IMR-90 (cell line): Measurements from ENCODE around the gene MCTP2. TPM values are rescaled to one million over a fixed set of nuclear protein-coding genes. Genes with fewer than 3 reads are reported as not detected.
A peak's percentile ranks its signal among the peaks of the same experiment; 100 is the strongest.

Experiments used
- ATAC-seq: fragments of 200-7000 bp; cut with Tn5 transposase; 2 replicates; pipeline ENCODE4 v1.9.1; 2020; ENCODE audit warnings: low read depth, mild to moderate bottlenecking, moderate library complexity
- BruUV-seq: library from RNA; stranded (reverse); fragments of 400-500 nt; replicated peaks from 2 replicates; lab custom pipeline; 2021; lab: Mats Ljungman, UMichigan
- CTCF ChIA-PET: fragments of 300-600 bp; formaldehyde crosslinking; extraction: SDS; loops from one replicate; lab custom pipeline; 2021; ENCODE audit warnings: antibody characterized with exemption; lab: Yijun Ruan, JAX
- POLR2A ChIA-PET: fragments of 300-600 bp; sonication (Branson Sonifier 250); formaldehyde crosslinking; loops from one replicate; lab custom pipeline; 2022; ENCODE audit warnings: antibody characterized with exemption; ENCODE audit not compliant: unreplicated experiment; lab: Charles Lee
- DNase-seq: peaks from one replicate; pipeline ENCODE4 v3.0.0; 2013
- H2AFZ ChIP-seq: replicated peaks from 2 replicates; pipeline ENCODE3; 2013; ENCODE audit warnings: low read length, mild to moderate bottlenecking; ENCODE audit not compliant: poor library complexity
- H2AK5ac ChIP-seq: 2 replicates; pipeline ENCODE4 v1.6.1; 2013; ENCODE audit warnings: low read depth, low read length, inconsistent platforms
- H2AK9ac ChIP-seq: replicated peaks from 2 replicates; pipeline ENCODE3; 2013; ENCODE audit warnings: mild to moderate bottlenecking, low read depth, low read length, moderate library complexity; ENCODE audit not compliant: poor library complexity
- H2BK120ac ChIP-seq: 2 replicates; pipeline ENCODE4 v1.6.1; 2013; ENCODE audit warnings: low read depth, low read length, inconsistent platforms
- H2BK15ac ChIP-seq: 3 replicates; pipeline ENCODE4 v1.6.1; 2013; ENCODE audit warnings: low read depth, low read length, inconsistent platforms
- H2BK20ac ChIP-seq: 2 replicates; pipeline ENCODE4 v1.6.1; 2013; ENCODE audit warnings: low read depth, mild to moderate bottlenecking, inconsistent platforms, low read length, moderate library complexity
- H2BK5ac ChIP-seq: 2 replicates; pipeline ENCODE4 v1.6.1; 2013; ENCODE audit warnings: mild to moderate bottlenecking, low read depth, low read length, inconsistent platforms; ENCODE audit not compliant: poor library complexity, severe bottlenecking
- H3K14ac ChIP-seq: replicated peaks from 2 replicates; pipeline ENCODE4 v1.6.1; 2013; ENCODE audit warnings: low read depth, low read length, inconsistent platforms
- H3K18ac ChIP-seq: 2 replicates; pipeline ENCODE4 v1.6.1; 2013; ENCODE audit warnings: low read depth, low read length, control low read depth
- H3K23ac ChIP-seq: 2 replicates; pipeline ENCODE4 v1.6.1; 2013; ENCODE audit warnings: low read depth, low read length, inconsistent platforms
- H3K27ac ChIP-seq: 2 replicates; pipeline ENCODE4 v1.5.1; 2013; ENCODE audit warnings: mild to moderate bottlenecking, control low read depth, low read length; ENCODE audit not compliant: insufficient read depth
- H3K27me3 ChIP-seq: 2 replicates; pipeline ENCODE4 v1.6.1; 2013; ENCODE audit warnings: low read length; ENCODE audit not compliant: control insufficient read depth, insufficient read depth
- H3K36me3 ChIP-seq: 2 replicates; pipeline ENCODE4 v1.6.1; 2013; ENCODE audit warnings: low read length, mixed read lengths; ENCODE audit not compliant: control insufficient read depth, insufficient read depth
- H3K4ac ChIP-seq: 2 replicates; pipeline ENCODE4 v1.6.1; 2013; ENCODE audit warnings: low read depth, low read length, inconsistent platforms
- H3K4me1 ChIP-seq: 2 replicates; pipeline ENCODE4 v1.6.1; 2013; ENCODE audit warnings: low read length, mixed read lengths; ENCODE audit not compliant: control insufficient read depth, insufficient read depth
- H3K4me2 ChIP-seq: 2 replicates; pipeline ENCODE4 v1.6.1; 2013; ENCODE audit warnings: low read depth, mild to moderate bottlenecking, control low read depth, low read length, moderate library complexity
- H3K4me3 ChIP-seq: 2 replicates; pipeline ENCODE4 v1.5.1; 2013; ENCODE audit warnings: low read depth, mild to moderate bottlenecking, control low read depth, low read length, moderate library complexity; ENCODE audit not compliant: insufficient read depth
- H3K56ac ChIP-seq: 2 replicates; pipeline ENCODE4 v1.6.1; 2013; ENCODE audit warnings: low read length, inconsistent platforms; ENCODE audit not compliant: insufficient read depth; ENCODE audit errors: extremely low read depth
- H3K79me1 ChIP-seq, 2 experiments: 2 replicates each; pipeline ENCODE4 v1.6.1; 2013; ENCODE audit warnings: low read length in 2 of 2, inconsistent platforms in 1 of 2, low read depth in 1 of 2
- H3K9ac ChIP-seq: 2 replicates; pipeline ENCODE4 v1.6.1; 2013; ENCODE audit warnings: low read depth, low read length, control low read depth
- H3K9me1 ChIP-seq: 2 replicates; pipeline ENCODE4 v1.6.1; 2013; ENCODE audit warnings: low read length, inconsistent platforms; ENCODE audit not compliant: insufficient read depth
- H3K9me3 ChIP-seq: 2 replicates; pipeline ENCODE4 v1.6.1; 2013; ENCODE audit warnings: low read length; ENCODE audit not compliant: control insufficient read depth, insufficient read depth
- H4K20me1 ChIP-seq: 2 replicates; pipeline ENCODE4 v1.6.1; 2013; ENCODE audit warnings: low read length, inconsistent platforms; ENCODE audit not compliant: insufficient read depth
- H4K5ac ChIP-seq: 2 replicates; pipeline ENCODE4 v1.6.1; 2013; ENCODE audit warnings: mild to moderate bottlenecking, low read depth, low read length, control low read depth
- H4K8ac ChIP-seq, 2 experiments: 2 replicates each; pipeline ENCODE4 v1.6.1; 2013; ENCODE audit warnings: low read depth in 2 of 2, low read length in 2 of 2, control low read depth in 1 of 2, inconsistent platforms in 1 of 2
- H4K91ac ChIP-seq: 2 replicates; pipeline ENCODE4 v1.6.1; 2013; ENCODE audit warnings: low read depth, low read length, inconsistent platforms; ENCODE audit not compliant: insufficient read depth
- NFE2L2 ChIP-seq: fragments of 150-350 bp; IDR thresholded peaks from 2 replicates; pipeline ENCODE4 v1.6.1; 2016; ENCODE audit warnings: low read depth, mild to moderate bottlenecking, low read length
- WGBS, 2 experiments: methylation state at CpG; one replicate each; pipeline versions ENCODE4 v1.1.5 to v1.1.7; 2013; ENCODE audit warnings: missing lambda C conversion rate in 2 of 2; ENCODE audit not compliant: insufficient read length in 1 of 2; ENCODE audit errors: extremely low coverage in 2 of 2; 5-methylcytosine and 5-hydroxymethylcytosine counted together
- dilution Hi-C: fragments of 300-500 bp; cut with HindIII; formaldehyde crosslinking; loops from one replicate; pipeline ENCODE4 v1.14.3; 2018; ENCODE audit warnings: low sequenced_read_pairs; ENCODE audit not compliant: unreplicated experiment
- in situ Hi-C: fragments of 300-500 bp; cut with MboI; formaldehyde crosslinking; loops from 3 replicates; pipeline ENCODE4 v1.14.3; 2019; ENCODE audit warnings: low sequenced_read_pairs, inconsistent platforms, mixed read lengths
- intact Hi-C: fragments of 100-400 bp; cut with micrococcal nuclease; formaldehyde crosslinking; loops from 2 replicates; pipeline ENCODE4 v1.10.0; 2022
- polyA plus RNA-seq, 3 experiments: library from polyadenylated mRNA; depleted of rRNA; stranded (reverse); fragments of >200 nt; gene quantifications; 2 replicates each; pipeline ENCODE4 v1.2.3, GENCODE V29; 2012; ENCODE audit warnings: low replicate concordance in 1 of 3
- total RNA-seq: library from RNA; depleted of rRNA; stranded (reverse); fragments of >200 nt; gene quantifications from 2 replicates; pipeline ENCODE4 v1.2.3, GENCODE V29; 2012

Gene MCTP2
- total and polyA plus RNA-seq, 2 of the 4 experiments (the other 2 are of a cell fraction) = 5.1 to 9.9 TPM

- Histone ChIP-seq H2BK20ac (no peak overlapping the region), H3K9me1 (no peaks in the 10 kb centered on the region), H3K9ac (no peak overlapping the region), H4K20me1 (no peaks in the 10 kb centered on the region), H3K27me3 (no peaks in the 10 kb centered on the region), H4K5ac (no peak overlapping the region), H3K18ac (no peak overlapping the region), H4K91ac (no peak overlapping the region), H3K9me3 (no peaks in the 10 kb centered on the region), H3K36me3 (no peaks in the 10 kb centered on the region), H3K79me1 (no peaks in the 10 kb centered on the region), H2BK120ac (no peak overlapping the region), H2AK5ac (no peak overlapping the region), H3K4me2 (peak overlapping the region; percentile 40; the same call in 1 of the 2 replicates), H3K14ac (no peak overlapping the region), H2AK9ac (no peak overlapping the region), H3K4me3 (no peak overlapping the region), H3K4ac (no peak overlapping the region), H3K23ac (no peak overlapping the region), H4K8ac (no peak overlapping the region), H3K56ac (no peak overlapping the region), H2BK5ac (no peak overlapping the region), H2AFZ (no peak overlapping the region), H3K27ac (no peak overlapping the region), H3K4me1 (no peaks in the 10 kb centered on the region), H2BK15ac (no peak overlapping the region)
- no peak for TF ChIP-seq NFE2L2
- ChIA-PET POLR2A (no interaction called here), CTCF (no interaction called here)
- ATAC-seq (no peak), DNase-seq (no peak)
- no TSS peak for BruUV-seq
- intact Hi-C loops = no loop called here
- in situ Hi-C loops = loop anchor here (25.0 kb wide), 1 partner anchor 597 kb away; no protein-coding TSS in a partner anchor
- dilution Hi-C loops = no loop called here
- WGBS, 2 experiments = no CpG with 5 or more reads among the region's 2 CpGs
Observed at GRCh38 chr15:94414916-94415315, 183.6 kb downstream of the MCTP2 start.
